PC-9 (cell line): ENCODE measurements around the gene RSBN1L. TPM values are rescaled to one million over a fixed set of nuclear protein-coding genes. Genes with fewer than 3 reads are reported as not detected.

ENCODE experiments used
- BruUV-seq: library from RNA; stranded (reverse); fragments of 400-500 nt; replicated peaks from 2 replicates; lab custom pipeline; 2021; lab: Mats Ljungman, UMichigan
- CTCF ChIA-PET: fragments of 300-600 bp; sonication (Branson Sonifier 250); formaldehyde crosslinking; loops from one replicate; lab custom pipeline; 2022; ENCODE audit warnings: antibody characterized with exemption; lab: Charles Lee
- POLR2A ChIA-PET: fragments of 300-600 bp; sonication (Branson Sonifier 250); formaldehyde crosslinking; loops from one replicate; lab custom pipeline; 2022; ENCODE audit warnings: antibody characterized with exemption; ENCODE audit not compliant: unreplicated experiment; lab: Charles Lee
- DNase-seq, 2 experiments: peaks; one replicate each; pipeline versions ENCODE4 v3.0.0 to v3.0.0-alpha.2; 2015 to 2022; ENCODE audit warnings: mixed read lengths in 1 of 2
- H2AFZ ChIP-seq: fragments of 200-600 bp; sonication (generic); 2 replicates; pipeline ENCODE4 v1.8.1; 2017; ENCODE audit warnings: antibody characterized with exemption
- H3F3A ChIP-seq: fragments of 200-600 bp; sonication (generic); 2 replicates; pipeline ENCODE4 v1.8.1; 2017; ENCODE audit warnings: antibody characterized with exemption, mild to moderate bottlenecking, low read depth; ENCODE audit not compliant: insufficient read depth
- H3K27ac ChIP-seq: fragments of 200-600 bp; sonication (generic); 2 replicates; pipeline ENCODE4 v1.6.1; 2016; ENCODE audit warnings: mixed run types
- H3K27me3 ChIP-seq: fragments of 200-600 bp; sonication (generic); 2 replicates; pipeline ENCODE4 v1.6.1; 2016; ENCODE audit warnings: low read depth, mixed run types; ENCODE audit not compliant: insufficient read depth
- H3K36me3 ChIP-seq: fragments of 200-600 bp; sonication (generic); 2 replicates; pipeline ENCODE4 v1.6.1; 2016; ENCODE audit warnings: low read depth, mixed run types
- H3K4me1 ChIP-seq: fragments of 200-600 bp; sonication (generic); replicated peaks from 2 replicates; pipeline ENCODE4 v1.6.1; 2016; ENCODE audit warnings: mixed run types; ENCODE audit not compliant: insufficient read depth
- H3K4me2 ChIP-seq: fragments of 200-600 bp; sonication (generic); 2 replicates; pipeline ENCODE4 v1.6.1; 2017; ENCODE audit warnings: mixed run types
- H3K4me3 ChIP-seq: fragments of 200-600 bp; sonication (generic); 2 replicates; pipeline ENCODE4 v1.6.1; 2016; ENCODE audit warnings: mixed run types
- H3K79me2 ChIP-seq: fragments of 200-600 bp; sonication (generic); 2 replicates; pipeline ENCODE4 v1.6.1; 2017; ENCODE audit warnings: low read depth, mixed run types
- H3K9me2 ChIP-seq: fragments of 200-600 bp; sonication (generic); 2 replicates; pipeline ENCODE4 v1.8.1; 2017; ENCODE audit warnings: mild to moderate bottlenecking; ENCODE audit not compliant: insufficient read depth
- H3K9me3 ChIP-seq: fragments of 200-600 bp; sonication (generic); 2 replicates; pipeline ENCODE4 v1.8.1; 2016; ENCODE audit warnings: low read depth; ENCODE audit not compliant: insufficient read depth
- H4K20me1 ChIP-seq: fragments of 200-600 bp; sonication (generic); 2 replicates; pipeline ENCODE4 v1.8.1; 2017; ENCODE audit not compliant: insufficient read depth
- EZH2 ChIP-seq: fragments of 200-600 bp; sonication (generic); IDR thresholded peaks from 2 replicates; pipeline ENCODE4 v1.8.0; 2017; ENCODE audit warnings: antibody characterized with exemption, low read depth
- intact Hi-C: fragments of 100-400 bp; cut with micrococcal nuclease; formaldehyde crosslinking; loops from one replicate; pipeline ENCODE4 v1.10.0; 2022; ENCODE audit not compliant: unreplicated experiment
- total RNA-seq: library from RNA; stranded (reverse); gene quantifications from 2 replicates; pipeline ENCODE4 v1.2.3, GENCODE V29; 2021
- TF ChIP-seq, protein P1 (sequence below): fragments of 200-600 bp; sonication (generic); conservative IDR thresholded peaks from 2 replicates; pipeline ENCODE4 v1.6.1; 2017; ENCODE audit warnings: mixed run types, antibody characterized with exemption, mild to moderate bottlenecking, moderate library complexity

The RSBN1L gene
- total RNA-seq, 1 experiment from 2014 or later, result 20.7 TPM

- BruUV-seq, result no TSS peak
Measured at GRCh38 chr7:77831953-77832352, 135.7 kb downstream of the RSBN1L start.

More at GRCh38 chr7:77831953-77832352, 135.7 kb downstream of the RSBN1L start:
- H3K79me2 ChIP-seq, result peaks cover 10% of the 10 kb centered on the region; the same call in 1 of the 2 replicates
- H2AFZ ChIP-seq, result no peak overlapping the region
- no peak overlapping the region for H3K4me3 ChIP-seq
- H3K27me3 ChIP-seq, result no peaks in the 10 kb centered on the region
- peaks cover 4% of the 10 kb centered on the region; the same call in 1 of the 2 replicates for H3F3A ChIP-seq
- H3K4me1 ChIP-seq, result peaks cover 25% of the 10 kb centered on the region
- POLR2A ChIA-PET, result interaction anchor here (0.5 kb wide), 1 partner anchor 295 kb away, joined by 5 read pairs; no protein-coding TSS in a partner anchor
- TF ChIP-seq, protein P1, sequence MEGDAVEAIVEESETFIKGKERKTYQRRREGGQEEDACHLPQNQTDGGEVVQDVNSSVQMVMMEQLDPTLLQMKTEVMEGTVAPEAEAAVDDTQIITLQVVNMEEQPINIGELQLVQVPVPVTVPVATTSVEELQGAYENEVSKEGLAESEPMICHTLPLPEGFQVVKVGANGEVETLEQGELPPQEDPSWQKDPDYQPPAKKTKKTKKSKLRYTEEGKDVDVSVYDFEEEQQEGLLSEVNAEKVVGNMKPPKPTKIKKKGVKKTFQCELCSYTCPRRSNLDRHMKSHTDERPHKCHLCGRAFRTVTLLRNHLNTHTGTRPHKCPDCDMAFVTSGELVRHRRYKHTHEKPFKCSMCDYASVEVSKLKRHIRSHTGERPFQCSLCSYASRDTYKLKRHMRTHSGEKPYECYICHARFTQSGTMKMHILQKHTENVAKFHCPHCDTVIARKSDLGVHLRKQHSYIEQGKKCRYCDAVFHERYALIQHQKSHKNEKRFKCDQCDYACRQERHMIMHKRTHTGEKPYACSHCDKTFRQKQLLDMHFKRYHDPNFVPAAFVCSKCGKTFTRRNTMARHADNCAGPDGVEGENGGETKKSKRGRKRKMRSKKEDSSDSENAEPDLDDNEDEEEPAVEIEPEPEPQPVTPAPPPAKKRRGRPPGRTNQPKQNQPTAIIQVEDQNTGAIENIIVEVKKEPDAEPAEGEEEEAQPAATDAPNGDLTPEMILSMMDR, result no peak
- TF ChIP-seq EZH2, result no peak
- no peaks in the 10 kb centered on the region for H3K9me2 ChIP-seq
- no peaks in the 10 kb centered on the region for H3K9me3 ChIP-seq
- no peaks in the 10 kb centered on the region for H3K36me3 ChIP-seq
- no peak overlapping the region for H3K4me2 ChIP-seq
- intact Hi-C loops, result no loop called here
- no peak overlapping the region for H3K27ac ChIP-seq
- no peaks in the 10 kb centered on the region for H4K20me1 ChIP-seq
- CTCF ChIA-PET, result no interaction called here
- DNase-seq, result no peak

Other genes starting within 250 kb of the RSBN1L start
- gene PTPN12, start 159.2 kb upstream of the RSBN1L start, total RNA-seq, result 91.1 and 118 TPM in 2 replicates
- gene TMEM60, start 102.0 kb downstream of the RSBN1L start, total RNA-seq, result 19.5 and 29.1 TPM in 2 replicates
- 36.4 and 52.0 TPM in 2 replicates for gene PHTF2, start 102.3 kb downstream of the RSBN1L start, total RNA-seq